Endothelial cell (in vitro differentiated cells): Measurements from ENCODE around the gene FAM229B. TPM values are rescaled to one million over a fixed set of nuclear protein-coding genes. Genes with fewer than 3 reads are reported as not detected.

Experiments
- DNase-seq: peaks from one replicate; pipeline ENCODE4 v3.0.0; 2021; ENCODE audit warnings: low spot score
- H3K27ac Mint-ChIP-seq: one replicate; pipeline ENCODE4 v1.8.0; 2021; ENCODE audit warnings: mixed read lengths, inconsistent platforms; ENCODE audit not compliant: unreplicated experiment
- H3K27me3 Mint-ChIP-seq: one replicate; pipeline ENCODE4 v1.8.0; 2021; ENCODE audit warnings: mild to moderate bottlenecking, moderate library complexity, mixed read lengths, inconsistent platforms; ENCODE audit not compliant: unreplicated experiment
- H3K36me3 Mint-ChIP-seq: one replicate; pipeline ENCODE4 v1.8.0; 2021; ENCODE audit warnings: mild to moderate bottlenecking, low read depth, mixed read lengths, inconsistent platforms; ENCODE audit not compliant: unreplicated experiment
- H3K4me1 Mint-ChIP-seq: one replicate; pipeline ENCODE4 v1.8.0; 2021; ENCODE audit warnings: mild to moderate bottlenecking, mixed read lengths, inconsistent platforms; ENCODE audit not compliant: unreplicated experiment
- H3K4me3 Mint-ChIP-seq: one replicate; pipeline ENCODE4 v1.8.0; 2021; ENCODE audit warnings: mild to moderate bottlenecking, mixed read lengths, inconsistent platforms; ENCODE audit not compliant: unreplicated experiment
- H3K9me3 Mint-ChIP-seq: one replicate; pipeline ENCODE4 v1.8.0; 2021; ENCODE audit warnings: mixed read lengths, inconsistent platforms; ENCODE audit not compliant: unreplicated experiment
- total RNA-seq: library from RNA; stranded (reverse); fragmentation: NEBNext Ultra II Directional; extraction: Animal tissue kit (Norgen Biotek cat#: 25700); gene quantifications from one replicate; pipeline ENCODE4 v1.2.1, GENCODE V29; 2021; ENCODE audit not compliant: unreplicated experiment
- TF ChIP-seq, protein P1 (sequence below): fragments of 200-600 bp; sonication (generic); IDR thresholded peaks from one replicate; pipeline ENCODE4 v1.5.0; 2021; ENCODE audit warnings: antibody characterized with exemption; ENCODE audit not compliant: unreplicated experiment

Gene FAM229B
- total RNA-seq, 1 donor from 2014 or later: 20.9 TPM

DNA sequence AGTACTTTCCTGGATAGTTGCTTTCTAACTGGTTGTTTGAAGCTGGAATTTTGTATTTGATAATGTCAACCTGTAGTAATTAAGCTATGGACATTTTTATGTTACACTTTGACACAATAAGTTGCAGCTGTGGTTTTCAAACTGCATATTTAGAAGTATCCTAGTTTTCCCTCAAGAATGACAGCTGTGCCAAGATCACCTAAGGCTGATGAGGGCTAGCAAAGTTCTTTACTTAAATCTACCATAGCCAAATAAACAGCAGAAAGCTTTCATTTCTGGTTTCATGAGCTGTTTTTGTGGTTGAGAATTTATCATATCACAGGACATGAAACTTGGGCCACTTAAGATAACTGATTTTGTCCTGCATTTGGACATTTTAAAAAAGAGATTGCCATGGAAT lies 30.6 kb downstream of the FAM229B start:
- no peaks in the 10 kb centered on the region for H3K9me3 Mint-ChIP-seq
- H3K27me3 Mint-ChIP-seq: no peaks in the 10 kb centered on the region
- H3K4me3 Mint-ChIP-seq: no peak overlapping the region
- TF ChIP-seq, protein P1, sequence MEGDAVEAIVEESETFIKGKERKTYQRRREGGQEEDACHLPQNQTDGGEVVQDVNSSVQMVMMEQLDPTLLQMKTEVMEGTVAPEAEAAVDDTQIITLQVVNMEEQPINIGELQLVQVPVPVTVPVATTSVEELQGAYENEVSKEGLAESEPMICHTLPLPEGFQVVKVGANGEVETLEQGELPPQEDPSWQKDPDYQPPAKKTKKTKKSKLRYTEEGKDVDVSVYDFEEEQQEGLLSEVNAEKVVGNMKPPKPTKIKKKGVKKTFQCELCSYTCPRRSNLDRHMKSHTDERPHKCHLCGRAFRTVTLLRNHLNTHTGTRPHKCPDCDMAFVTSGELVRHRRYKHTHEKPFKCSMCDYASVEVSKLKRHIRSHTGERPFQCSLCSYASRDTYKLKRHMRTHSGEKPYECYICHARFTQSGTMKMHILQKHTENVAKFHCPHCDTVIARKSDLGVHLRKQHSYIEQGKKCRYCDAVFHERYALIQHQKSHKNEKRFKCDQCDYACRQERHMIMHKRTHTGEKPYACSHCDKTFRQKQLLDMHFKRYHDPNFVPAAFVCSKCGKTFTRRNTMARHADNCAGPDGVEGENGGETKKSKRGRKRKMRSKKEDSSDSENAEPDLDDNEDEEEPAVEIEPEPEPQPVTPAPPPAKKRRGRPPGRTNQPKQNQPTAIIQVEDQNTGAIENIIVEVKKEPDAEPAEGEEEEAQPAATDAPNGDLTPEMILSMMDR: no peak
- H3K36me3 Mint-ChIP-seq: no peaks in the 10 kb centered on the region
- DNase-seq: no peak
- no peak overlapping the region for H3K27ac Mint-ChIP-seq
- H3K4me1 Mint-ChIP-seq: peaks cover 5% of the 10 kb centered on the region

- DNase-seq: no peak
- Mint-ChIP-seq H3K9me3 (no peaks in the 10 kb centered on the region), H3K36me3 (no peaks in the 10 kb centered on the region), H3K27ac (no peak overlapping the region), H3K4me3 (no peak overlapping the region), H3K4me1 (peaks cover 5% of the 10 kb centered on the region), H3K27me3 (no peaks in the 10 kb centered on the region)
- TF ChIP-seq, protein P1: no peak
Measured at GRCh38 chr6:112122756-112123155, 35.4 kb downstream of the FAM229B start.

DNA sequence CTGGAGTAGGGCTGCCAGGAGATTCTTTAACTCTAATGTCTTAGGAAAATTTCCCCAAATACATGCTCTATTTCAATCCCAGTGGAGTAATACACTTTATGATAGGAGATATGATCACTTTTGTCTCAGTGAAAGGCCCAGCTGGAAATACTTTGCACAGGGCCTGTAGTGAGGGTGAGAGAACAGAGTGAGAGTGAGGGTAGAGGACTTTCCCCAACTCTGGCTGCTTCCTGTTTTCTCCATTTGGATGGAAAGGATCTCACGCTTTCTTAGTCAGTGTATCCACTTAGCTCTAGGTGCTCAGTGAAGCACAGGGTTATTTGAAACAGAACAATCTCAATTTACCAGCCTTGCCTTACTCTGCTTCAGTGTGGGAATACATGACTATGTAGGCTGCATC lies 36.6 kb downstream of the FAM229B start:
- Mint-ChIP-seq H3K27ac (no peak overlapping the region), H3K9me3 (no peaks in the 10 kb centered on the region), H3K27me3 (no peaks in the 10 kb centered on the region), H3K36me3 (no peaks in the 10 kb centered on the region), H3K4me1 (peaks cover 5% of the 10 kb centered on the region), H3K4me3 (no peak overlapping the region)
- TF ChIP-seq, protein P1: no peak
- no peak for DNase-seq

DNA sequence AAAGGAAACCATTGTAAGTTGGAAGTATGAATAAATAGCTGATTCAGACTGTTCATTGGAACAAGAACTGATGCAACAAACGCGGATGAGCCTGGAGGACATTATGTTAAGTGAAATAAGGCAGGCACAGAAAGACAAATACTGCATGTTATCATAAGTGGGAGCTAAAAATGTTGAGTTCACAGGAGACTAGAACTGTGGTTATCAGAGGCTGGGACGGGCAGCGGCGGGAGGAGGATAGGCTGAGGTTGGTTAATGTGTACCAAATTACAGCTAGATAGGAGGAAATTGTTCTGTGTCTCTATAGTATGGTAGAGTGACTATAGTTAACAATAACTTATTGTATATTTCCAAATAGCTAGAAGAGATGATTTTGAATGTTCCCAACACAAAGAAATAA lies 40.8 kb downstream of the FAM229B start:
- H3K4me3 Mint-ChIP-seq: no peak overlapping the region
- no peak overlapping the region for H3K27ac Mint-ChIP-seq
- no peaks in the 10 kb centered on the region for H3K4me1 Mint-ChIP-seq
- no peaks in the 10 kb centered on the region for H3K36me3 Mint-ChIP-seq
- no peaks in the 10 kb centered on the region for H3K9me3 Mint-ChIP-seq
- DNase-seq: no peak
- TF ChIP-seq, protein P1: no peak
- H3K27me3 Mint-ChIP-seq: no peaks in the 10 kb centered on the region

GRCh38 chr6:112130878-112131277 lies 43.5 kb downstream of the FAM229B start:
- no peak for DNase-seq
- Mint-ChIP-seq H3K36me3 (no peaks in the 10 kb centered on the region), H3K27me3 (no peaks in the 10 kb centered on the region), H3K9me3 (no peaks in the 10 kb centered on the region), H3K27ac (no peak overlapping the region), H3K4me3 (no peak overlapping the region), H3K4me1 (no peaks in the 10 kb centered on the region)
- TF ChIP-seq, protein P1: no peak
